Posterior cingulate gyrus (tissue), 11 donors: ENCODE measurements around the gene ERP44.

Experiments
- DNase-seq, 10 donors: peaks; one replicate each; pipeline versions ENCODE4 v3.0.0 to v3.0.0-alpha.2; 2020 to 2021; ENCODE audit warnings: mixed read lengths in 3 of 10
- intact Hi-C: fragments of 100-400 bp; cut with DNase I; formaldehyde crosslinking; loops from one replicate; pipeline ENCODE4 v1.15.1; 2023

ERP44 gene

GRCh38 chr9:99955606-99956005 lies 143.2 kb downstream of the ERP44 start:
- DNase-seq, result no peak

GRCh38 chr9:99954819-99955218 lies 144.0 kb downstream of the ERP44 start:
- intact Hi-C loops, result no loop called here
- no peak for DNase-seq

More at GRCh38 chr9:99955606-99956005, 143.2 kb downstream of the ERP44 start:
- intact Hi-C loops, result no loop called here

- DNase-seq, result no peak
- intact Hi-C loops, result no loop called here
These were observed 144.8 kb downstream of the ERP44 start for GRCh38 chr9:99953861-99954507.

- DNase-seq, result no peak
- intact Hi-C loops, result no loop called here
These were observed 149.9 kb downstream of the ERP44 start for GRCh38 chr9:99948896-99949295.

GRCh38 chr9:99948482-99948881 lies 150.3 kb downstream of the ERP44 start:
- DNase-seq, result no peak

GRCh38 chr9:99947395-99947794 lies 151.4 kb downstream of the ERP44 start:
- no peak for DNase-seq
- intact Hi-C loops, result no loop called here

More at GRCh38 chr9:99948482-99948881, 150.3 kb downstream of the ERP44 start:
- intact Hi-C loops, result no loop called here

GRCh38 chr9:99936947-99937587 lies 161.7 kb downstream of the ERP44 start:
- no peak for DNase-seq
- intact Hi-C loops, result no loop called here

- intact Hi-C loops, result no loop called here
- DNase-seq, result no peak
These were observed 167.5 kb downstream of the ERP44 start for GRCh38 chr9:99931155-99931840.

GRCh38 chr9:99929652-99930051 lies 169.1 kb downstream of the ERP44 start:
- DNase-seq, result no peak
- intact Hi-C loops, result no loop called here
